Measurements from ENCODE around the gene SUN5. TPM values are rescaled to one million over a fixed set of nuclear protein-coding genes. Genes with fewer than 3 reads are reported as not detected.

SUN5 gene
- total RNA-seq, 1 experiment from 2014 or later: not detected

GRCh38 chr20:33027769-33028751, 23.8 kb upstream of the SUN5 start:
- Histone ChIP-seq H3K4me2 (no peak overlapping the region), H3K79me2 (ENCODE audit: low read depth) (no peaks in the 10 kb centered on the region), H3F3A (ENCODE audit: insufficient read depth, low read depth) (no peaks in the 10 kb centered on the region), H3K4me3 (no peak overlapping the region), H4K20me1 (ENCODE audit: insufficient read depth) (no peaks in the 10 kb centered on the region), H3K9me2 (ENCODE audit: insufficient read depth) (no peaks in the 10 kb centered on the region), H3K9me3 (ENCODE audit: insufficient read depth, low read depth) (no peaks in the 10 kb centered on the region), H3K36me3 (ENCODE audit: low read depth) (no peaks in the 10 kb centered on the region), H3K4me1 (replicated peaks; ENCODE audit: insufficient read depth) (no peaks in the 10 kb centered on the region), H3K27ac (no peak overlapping the region), H3K27me3 (ENCODE audit: insufficient read depth, low read depth) (peaks cover 66% of the 10 kb centered on the region), H2AFZ (no peak overlapping the region)
- ChIA-PET POLR2A (ENCODE audit: unreplicated experiment) (no interaction called here), CTCF (no interaction called here)
- intact Hi-C loops (cut with micrococcal nuclease; ENCODE audit: unreplicated experiment): no loop called here
- no peak for DNase-seq
- no peak for TF ChIP-seq EZH2 (IDR thresholded peaks at IDR 0.05; ENCODE audit: low read depth)
- TF ChIP-seq CTCF (conservative IDR thresholded peaks at IDR 0.05): no peak
- BruUV-seq (replicated peaks): no TSS peak

- H3K4me3 ChIP-seq: no peak overlapping the region
- H3K79me2 ChIP-seq (ENCODE audit: low read depth): no peaks in the 10 kb centered on the region
- H3K36me3 ChIP-seq (ENCODE audit: low read depth): no peaks in the 10 kb centered on the region
- H4K20me1 ChIP-seq (ENCODE audit: insufficient read depth): no peaks in the 10 kb centered on the region
- H2AFZ ChIP-seq: no peak overlapping the region
- H3F3A ChIP-seq (ENCODE audit: insufficient read depth, low read depth): no peaks in the 10 kb centered on the region
- no peaks in the 10 kb centered on the region for H3K9me3 ChIP-seq (ENCODE audit: insufficient read depth, low read depth)
- no peaks in the 10 kb centered on the region for H3K9me2 ChIP-seq (ENCODE audit: insufficient read depth)
- CTCF ChIA-PET: no interaction called here
- POLR2A ChIA-PET (ENCODE audit: unreplicated experiment): no interaction called here
- no peaks in the 10 kb centered on the region for H3K4me1 ChIP-seq (replicated peaks; ENCODE audit: insufficient read depth)
- H3K27me3 ChIP-seq (ENCODE audit: insufficient read depth, low read depth): peaks cover 61% of the 10 kb centered on the region
- BruUV-seq (replicated peaks): no TSS peak
- H3K27ac ChIP-seq: no peak overlapping the region
- DNase-seq: no peak
- no peak overlapping the region for H3K4me2 ChIP-seq
- TF ChIP-seq EZH2 (IDR thresholded peaks at IDR 0.05; ENCODE audit: low read depth): no peak
- TF ChIP-seq CTCF (conservative IDR thresholded peaks at IDR 0.05): no peak
- intact Hi-C loops (cut with micrococcal nuclease; ENCODE audit: unreplicated experiment): no loop called here
These were observed 22.8 kb upstream of the SUN5 start for GRCh38 chr20:33026779-33027759.

- BruUV-seq (replicated peaks): no TSS peak
- POLR2A ChIA-PET (ENCODE audit: unreplicated experiment): no interaction called here
- intact Hi-C loops (cut with micrococcal nuclease; ENCODE audit: unreplicated experiment): no loop called here
- Histone ChIP-seq H3K27me3 (ENCODE audit: insufficient read depth, low read depth) (peaks cover 58% of the 10 kb centered on the region), H2AFZ (no peak overlapping the region), H3K9me2 (ENCODE audit: insufficient read depth) (no peaks in the 10 kb centered on the region), H3F3A (ENCODE audit: insufficient read depth, low read depth) (no peaks in the 10 kb centered on the region), H3K79me2 (ENCODE audit: low read depth) (no peaks in the 10 kb centered on the region), H3K4me1 (replicated peaks; ENCODE audit: insufficient read depth) (no peaks in the 10 kb centered on the region), H4K20me1 (ENCODE audit: insufficient read depth) (no peaks in the 10 kb centered on the region), H3K36me3 (ENCODE audit: low read depth) (no peaks in the 10 kb centered on the region), H3K9me3 (ENCODE audit: insufficient read depth, low read depth) (no peaks in the 10 kb centered on the region), H3K4me2 (no peak overlapping the region), H3K4me3 (no peak overlapping the region), H3K27ac (no peak overlapping the region)
- no peak for DNase-seq
- TF ChIP-seq EZH2 (IDR thresholded peaks at IDR 0.05; ENCODE audit: low read depth): no peak
- CTCF ChIA-PET: no interaction called here
These were observed 22.0 kb upstream of the SUN5 start for GRCh38 chr20:33026072-33026778.

Data from PC-9 (cell line).